DMS53 treated with DMSO at 0.1 percent for 48 hours (cell line): Measurements from ENCODE around the gene PPP2R5C.
"Not testable (repeated sequence)": the region's sequence is repeated elsewhere in the genome, so short reads cannot be mapped to it uniquely, and the experiment has no call there.

Experiments
- DNase-seq: peaks from one replicate; lab custom pipeline; 2025; ENCODE audit not compliant: unreplicated experiment; lab: John Stamatoyannopoulos, UW

Gene PPP2R5C

GRCh38 chr14:101761032-101761880 lies at the start of gene PPP2R5C:
Gene PPP2R5C, plus strand, starts transcription at chr14:101761709. Its CDS starts 185 bp downstream, at chr14:101761894.
- DNase-seq, result peak; percentile 45

GRCh38 chr14:101711857-101712233 lies 49.7 kb upstream of the PPP2R5C start:
- not testable (repeated sequence) for DNase-seq

- not testable (repeated sequence) for DNase-seq
These were observed 49.2 kb upstream of the PPP2R5C start for GRCh38 chr14:101712341-101712740.

GRCh38 chr14:101713091-101713490 lies 48.4 kb upstream of the PPP2R5C start:
- not testable (repeated sequence) for DNase-seq

- no peak for DNase-seq
These were observed 47.7 kb upstream of the PPP2R5C start for GRCh38 chr14:101713621-101714349.

- no peak for DNase-seq
These were observed 47.1 kb upstream of the PPP2R5C start for GRCh38 chr14:101714394-101714793.

GRCh38 chr14:101715210-101716076 lies 46.1 kb upstream of the PPP2R5C start:
- DNase-seq, result no peak

GRCh38 chr14:101716077-101716950 lies 45.2 kb upstream of the PPP2R5C start:
- no peak for DNase-seq

- DNase-seq, result no peak
These were observed 44.4 kb upstream of the PPP2R5C start for GRCh38 chr14:101716956-101717662.

GRCh38 chr14:101717663-101718490 lies 43.6 kb upstream of the PPP2R5C start:
- DNase-seq, result no peak

GRCh38 chr14:101719045-101719645 lies 42.4 kb upstream of the PPP2R5C start:
- DNase-seq, result no peak

GRCh38 chr14:101719708-101720107 lies 41.8 kb upstream of the PPP2R5C start:
- DNase-seq, result no peak

GRCh38 chr14:101721111-101721510 lies 40.4 kb upstream of the PPP2R5C start:
- DNase-seq, result no peak

GRCh38 chr14:101721951-101722661 lies 39.4 kb upstream of the PPP2R5C start:
- DNase-seq, result no peak

- DNase-seq, result no peak
These were observed 38.4 kb upstream of the PPP2R5C start for GRCh38 chr14:101723061-101723595.

GRCh38 chr14:101725652-101726051 lies 35.9 kb upstream of the PPP2R5C start:
- not testable (repeated sequence) for DNase-seq

GRCh38 chr14:101726295-101726953 lies 35.1 kb upstream of the PPP2R5C start:
- no peak for DNase-seq
